Left lung (tissue), 10 donors: Measurements from ENCODE around the gene ARHGAP26. TPM values are rescaled to one million over a fixed set of nuclear protein-coding genes. Genes with fewer than 3 reads are reported as not detected.

ENCODE experiments used
- ATAC-seq: fragments of 200-7000 bp; cut with Tn5 transposase; one replicate; pipeline ENCODE4 v1.9.1; 2020; ENCODE audit warnings: moderate library complexity
- DNase-seq, 4 donors: peaks; one replicate each; pipeline ENCODE4 v3.0.0-alpha.2; 2013 to 2020
- H3K27ac ChIP-seq, 2 donors: fragments of 200-600 bp; sonication (generic) in 1 of 2; one replicate each; pipeline versions ENCODE4 v1.5.0 to v1.8.0; 2020 to 2021
- H3K27me3 ChIP-seq, 2 donors: fragments of 200-600 bp; sonication (generic) in 1 of 2; one replicate each; pipeline versions ENCODE4 v1.5.0 to v1.8.0; 2020 to 2021
- H3K36me3 ChIP-seq, 2 donors: fragments of 200-600 bp; sonication (generic) in 1 of 2; one replicate each; pipeline versions ENCODE4 v1.5.0 to v1.8.0; 2020 to 2021
- H3K4me1 ChIP-seq, 2 donors: fragments of 200-600 bp; one replicate each; pipeline ENCODE4 v1.8.0; 2021
- H3K4me3 ChIP-seq, 2 donors: fragments of 200-600 bp; sonication (generic) in 1 of 2; one replicate each; pipeline versions ENCODE4 v1.5.0 to v1.8.0; 2020 to 2021; ENCODE audit warnings: mild to moderate bottlenecking in 1 of 2
- H3K9me3 ChIP-seq, 2 donors: fragments of 200-600 bp; sonication (generic) in 1 of 2; one replicate each; pipeline versions ENCODE4 v1.5.0 to v1.8.0; 2020 to 2021
- intact Hi-C, 2 donors: fragments of 100-400 bp; cut with DNase I; formaldehyde crosslinking; loops; one replicate each; pipeline versions ENCODE4 v1.11.2 to v1.14.2; 2022
- polyA plus RNA-seq, 6 donors: library from polyadenylated mRNA; unstranded; fragments of 120-200 nt; gene quantifications; one replicate each; pipeline ENCODE4 v1.2.1, GENCODE V29; 2013; ENCODE audit not compliant: insufficient read length in 6 of 6
- total RNA-seq, 2 donors: library from RNA; stranded (reverse); fragmentation: NEBNext Ultra II Directional; extraction: Animal tissue kit (Norgen Biotek cat#: 25700); gene quantifications; one replicate each; pipeline ENCODE4 v1.2.1, GENCODE V29; 2021
- TF ChIP-seq, protein P1 (sequence below), 2 donors: fragments of 200-600 bp; sonication (generic) in 1 of 2; IDR thresholded peaks; one replicate each; pipeline versions ENCODE4 v1.5.0 to v1.8.0; 2021; ENCODE audit warnings: antibody characterized with exemption in 2 of 2
- donor health status: DM: no; HTN: yes; CAD: no.
- donor health status: DM: no; HTN: no; CAD: no.

ARHGAP26 gene
- total and polyA plus RNA-seq, 8 donors: 13.9 to 61.9 (median 14.9) TPM

DNA sequence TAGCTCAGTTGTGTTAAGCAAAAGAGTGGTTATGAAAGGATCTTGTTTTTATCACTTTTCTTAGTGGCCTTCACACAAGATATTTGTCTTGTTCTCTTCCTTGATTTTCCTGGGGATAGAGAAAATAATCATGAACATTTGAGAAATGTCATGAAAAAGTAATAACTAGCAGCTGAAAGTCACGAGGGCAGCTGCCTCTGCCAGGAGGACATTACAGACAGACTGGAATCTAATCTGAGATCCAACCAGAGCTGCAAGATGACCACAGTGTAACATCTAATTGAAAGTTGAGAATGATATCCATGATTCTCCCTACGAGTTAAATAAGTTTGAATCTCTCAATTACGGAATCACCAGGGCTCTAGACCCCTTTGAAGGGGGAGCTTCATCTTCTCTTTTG lies 274.9 kb downstream of the ARHGAP26 start:
- Histone ChIP-seq H3K36me3 (peaks cover 0 to 34% of the 10 kb centered on the region in 2 donors), H3K4me3 (no peak overlapping the region), H3K9me3 (no peaks in the 10 kb centered on the region), H3K27ac (peak overlapping the region in 1 of 2 donors; percentile 28), H3K27me3 (no peaks in the 10 kb centered on the region), H3K4me1 (no peaks in the 10 kb centered on the region)
- ATAC-seq (no peak), DNase-seq (no peak)
- intact Hi-C loops: no loop called here
- TF ChIP-seq, protein P1, sequence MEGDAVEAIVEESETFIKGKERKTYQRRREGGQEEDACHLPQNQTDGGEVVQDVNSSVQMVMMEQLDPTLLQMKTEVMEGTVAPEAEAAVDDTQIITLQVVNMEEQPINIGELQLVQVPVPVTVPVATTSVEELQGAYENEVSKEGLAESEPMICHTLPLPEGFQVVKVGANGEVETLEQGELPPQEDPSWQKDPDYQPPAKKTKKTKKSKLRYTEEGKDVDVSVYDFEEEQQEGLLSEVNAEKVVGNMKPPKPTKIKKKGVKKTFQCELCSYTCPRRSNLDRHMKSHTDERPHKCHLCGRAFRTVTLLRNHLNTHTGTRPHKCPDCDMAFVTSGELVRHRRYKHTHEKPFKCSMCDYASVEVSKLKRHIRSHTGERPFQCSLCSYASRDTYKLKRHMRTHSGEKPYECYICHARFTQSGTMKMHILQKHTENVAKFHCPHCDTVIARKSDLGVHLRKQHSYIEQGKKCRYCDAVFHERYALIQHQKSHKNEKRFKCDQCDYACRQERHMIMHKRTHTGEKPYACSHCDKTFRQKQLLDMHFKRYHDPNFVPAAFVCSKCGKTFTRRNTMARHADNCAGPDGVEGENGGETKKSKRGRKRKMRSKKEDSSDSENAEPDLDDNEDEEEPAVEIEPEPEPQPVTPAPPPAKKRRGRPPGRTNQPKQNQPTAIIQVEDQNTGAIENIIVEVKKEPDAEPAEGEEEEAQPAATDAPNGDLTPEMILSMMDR (IDR thresholded peaks at IDR 0.05): no peak

DNA sequence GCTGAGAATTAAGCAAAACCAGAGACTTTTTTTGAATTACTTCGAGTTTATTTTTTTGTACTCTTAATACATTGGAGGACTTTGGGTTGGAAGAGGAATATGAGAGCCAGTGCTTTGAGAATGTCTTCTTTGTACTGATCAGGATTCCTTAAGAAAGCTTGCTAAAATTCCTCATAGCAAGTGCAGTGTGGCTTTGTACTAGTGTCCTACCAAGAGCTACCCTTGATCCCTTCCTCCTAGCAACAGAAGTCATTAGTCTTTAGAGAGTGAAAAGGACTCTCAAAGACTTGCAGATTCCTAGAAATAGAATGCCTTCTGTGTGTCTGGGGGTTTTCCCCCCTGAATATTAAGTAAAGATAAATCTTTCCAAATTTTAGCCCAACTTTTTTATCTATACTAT lies 276.1 kb downstream of the ARHGAP26 start:
- no peak overlapping the region for H3K4me3 ChIP-seq
- ATAC-seq: no peak
- no peak overlapping the region for H3K27ac ChIP-seq
- TF ChIP-seq, protein P1 (IDR thresholded peaks at IDR 0.05): no peak
- intact Hi-C loops: no loop called here
- no peak for DNase-seq
- H3K27me3 ChIP-seq: no peaks in the 10 kb centered on the region
- peaks cover 0 to 6% of the 10 kb centered on the region in 2 donors for H3K4me1 ChIP-seq
- H3K36me3 ChIP-seq: peaks cover 0 to 40% of the 10 kb centered on the region in 2 donors
- no peaks in the 10 kb centered on the region for H3K9me3 ChIP-seq

DNA sequence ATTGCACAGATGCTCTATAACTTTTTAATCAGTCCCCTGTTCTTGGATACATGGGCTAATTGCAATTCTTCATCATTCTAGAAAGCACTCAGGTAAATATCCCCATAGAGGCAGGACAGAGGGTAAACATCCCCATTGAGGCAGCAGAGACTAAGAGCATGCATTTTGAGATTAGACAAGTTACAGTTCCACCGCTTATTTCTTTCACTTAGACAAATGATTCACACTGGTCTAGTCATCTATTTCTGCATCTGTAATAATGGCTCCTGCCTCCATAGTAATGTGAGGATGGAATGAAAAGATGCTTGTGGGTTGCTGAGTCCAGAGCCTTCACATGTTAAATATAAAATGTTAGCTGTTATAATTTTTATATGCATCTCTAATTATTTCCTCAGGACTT lies 276.9 kb downstream of the ARHGAP26 start:
- peaks cover 4 to 14% of the 10 kb centered on the region in 2 donors for H3K4me1 ChIP-seq
- H3K27ac ChIP-seq: no peak overlapping the region
- intact Hi-C loops: no loop called here
- no peaks in the 10 kb centered on the region for H3K27me3 ChIP-seq
- ATAC-seq (no peak), DNase-seq (no peak)
- TF ChIP-seq, protein P1 (IDR thresholded peaks at IDR 0.05): no peak
- H3K4me3 ChIP-seq: no peak overlapping the region
- H3K9me3 ChIP-seq: no peaks in the 10 kb centered on the region
- peaks cover 0 to 32% of the 10 kb centered on the region in 2 donors for H3K36me3 ChIP-seq

DNA sequence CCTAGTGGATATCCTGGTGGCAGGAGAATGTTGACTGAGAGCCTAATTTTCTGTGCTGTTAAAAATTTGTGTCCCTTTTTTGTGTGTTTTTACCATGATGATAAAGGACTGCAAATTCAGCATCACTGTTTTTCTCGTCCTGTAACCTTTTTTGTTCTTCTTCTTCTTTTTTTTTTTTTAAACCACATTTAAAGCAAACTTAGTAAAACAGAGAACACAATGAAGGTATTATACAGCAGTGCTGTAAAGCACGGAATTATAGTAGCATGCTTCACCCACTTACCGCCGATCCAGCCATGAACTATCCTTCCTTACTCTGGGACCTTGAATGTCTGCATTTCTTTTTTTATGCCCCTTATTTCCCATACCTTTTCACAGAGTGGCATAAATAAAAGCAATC lies 280.0 kb downstream of the ARHGAP26 start:
- Histone ChIP-seq H3K36me3 (peaks cover 0 to 19% of the 10 kb centered on the region in 2 donors), H3K9me3 (no peaks in the 10 kb centered on the region), H3K4me1 (peaks cover 8 to 31% of the 10 kb centered on the region in 2 donors), H3K27me3 (no peaks in the 10 kb centered on the region), H3K27ac (no peak overlapping the region), H3K4me3 (no peak overlapping the region)
- no peak for ATAC-seq
- no peak for DNase-seq
- intact Hi-C loops: no loop called here
- TF ChIP-seq, protein P1 (IDR thresholded peaks at IDR 0.05): no peak

DNA sequence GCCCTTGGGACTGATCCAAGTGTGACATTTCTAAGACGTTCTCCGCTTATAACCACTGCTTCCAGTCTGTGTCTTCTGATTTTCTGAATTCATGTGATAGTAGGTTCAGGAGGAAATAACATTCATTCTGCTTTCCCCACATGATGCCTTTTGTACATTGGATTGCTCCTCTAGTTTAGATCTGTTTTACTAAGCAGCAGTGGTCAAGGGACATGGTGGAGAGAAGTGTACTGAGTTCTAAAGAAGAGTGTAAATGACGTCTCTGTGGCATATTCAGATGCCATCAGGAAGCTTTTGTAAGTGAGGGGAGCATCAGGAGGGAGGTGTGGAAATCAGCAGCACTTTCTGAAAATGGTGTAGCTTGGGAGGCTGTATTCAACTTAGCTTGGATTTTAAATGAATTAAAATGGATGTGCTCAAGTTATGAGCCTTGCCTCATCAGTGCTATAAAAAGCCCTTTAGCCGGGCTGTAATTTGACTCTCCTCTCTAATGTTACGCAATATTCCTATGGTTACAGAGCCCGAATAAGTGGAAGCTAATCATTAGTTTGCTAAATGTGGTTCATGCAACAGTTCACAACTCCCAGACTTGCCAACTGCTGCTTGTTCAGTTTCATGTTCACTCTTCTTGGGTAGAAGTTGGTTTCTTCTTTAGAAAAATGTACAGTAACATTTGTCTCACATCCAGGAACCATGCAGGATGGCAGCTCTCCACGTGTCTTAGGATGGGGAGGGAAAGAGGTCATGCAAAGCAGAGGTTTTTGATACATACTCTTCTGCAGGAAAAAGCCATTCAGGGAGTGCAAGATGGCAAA lies 281.3 kb downstream of the ARHGAP26 start:
- DNase-seq: peak in 2 of 4 donors; percentile 85 to 91
- H3K27ac ChIP-seq: peak overlapping the region; percentile 45 to 82

More for the DNA sequence above, 281.3 kb downstream of the ARHGAP26 start:
- peak; percentile 95 for ATAC-seq
- Histone ChIP-seq H3K4me1 (peaks cover 8 to 31% of the 10 kb centered on the region in 2 donors), H3K9me3 (no peaks in the 10 kb centered on the region), H3K36me3 (peaks cover 0 to 20% of the 10 kb centered on the region in 2 donors), H3K4me3 (no peak overlapping the region), H3K27me3 (no peaks in the 10 kb centered on the region)
- intact Hi-C loops: no loop called here
- TF ChIP-seq, protein P1 (IDR thresholded peaks at IDR 0.05): no peak
